Fibroblast of lung (primary cell): Measurements from ENCODE around the gene DNAJC7. TPM values are rescaled to one million over a fixed set of nuclear protein-coding genes. Genes with fewer than 3 reads are reported as not detected.

Experiments
- DNase-seq, 2 donors: peaks; one replicate each; pipeline versions ENCODE4 v3.0.0 to v3.0.0-alpha.2; 2010; ENCODE audit warnings: low read depth in 2 of 2
- H2AFZ ChIP-seq: 2 replicates; pipeline ENCODE4 v1.5.1; 2012; ENCODE audit warnings: low read length, control low read depth, inconsistent platforms
- H3K27ac ChIP-seq: 2 replicates; pipeline ENCODE4 v1.5.1; 2011; ENCODE audit warnings: low read length, control low read depth; ENCODE audit not compliant: insufficient read depth
- H3K27me3 ChIP-seq: 2 replicates; pipeline ENCODE4 v1.5.1; 2011; ENCODE audit warnings: mild to moderate bottlenecking, low read length; ENCODE audit not compliant: control insufficient read depth, insufficient read depth
- H3K36me3 ChIP-seq: 2 replicates; pipeline ENCODE4 v1.5.1; 2011; ENCODE audit warnings: low read length; ENCODE audit not compliant: control insufficient read depth, insufficient read depth
- H3K4me1 ChIP-seq: 2 replicates; pipeline ENCODE4 v1.5.1; 2011; ENCODE audit warnings: low read length; ENCODE audit not compliant: control insufficient read depth, insufficient read depth; ENCODE audit errors: extremely low read depth
- H3K4me2 ChIP-seq: 2 replicates; pipeline ENCODE4 v1.5.1; 2011; ENCODE audit warnings: low read length, control low read depth; ENCODE audit not compliant: insufficient read depth; ENCODE audit errors: extremely low read depth
- H3K4me3 ChIP-seq, 4 experiments: fragments of 200-600 bp in 1 of 4; sonication (generic) in 1 of 4; replicated peaks in 1 of 4; 2 replicates each; pipeline ENCODE4 v1.5.1; 2011 to 2016; ENCODE audit warnings: low read length in 4 of 4, low read depth in 3 of 4, mild to moderate bottlenecking in 3 of 4, control low read depth in 2 of 4, inconsistent platforms in 1 of 4, mixed read lengths in 1 of 4; ENCODE audit not compliant: insufficient read depth in 1 of 4; ENCODE audit errors: control extremely low read depth in 1 of 4
- H3K79me2 ChIP-seq: 2 replicates; pipeline ENCODE4 v1.5.1; 2012; ENCODE audit warnings: mild to moderate bottlenecking, low read length, inconsistent platforms; ENCODE audit not compliant: control insufficient read depth, insufficient read depth
- H3K9ac ChIP-seq: 2 replicates; pipeline ENCODE4 v1.5.1; 2011; ENCODE audit warnings: mild to moderate bottlenecking, low read length, control low read depth; ENCODE audit not compliant: insufficient read depth
- H3K9me3 ChIP-seq: 2 replicates; pipeline ENCODE4 v1.5.1; 2012; ENCODE audit warnings: low read depth, low read length; ENCODE audit not compliant: control insufficient read depth, insufficient read depth
- H4K20me1 ChIP-seq: 2 replicates; pipeline ENCODE4 v1.5.1; 2011; ENCODE audit warnings: low read length; ENCODE audit not compliant: control insufficient read depth, insufficient read depth; ENCODE audit errors: extremely low read depth
- CTCF ChIP-seq, 2 donors: IDR thresholded peaks in 1 of 2; conservative IDR thresholded peaks in 1 of 2; 1 replicate in 1 of 2; 2 replicates in 1 of 2; pipeline ENCODE4 v1.5.1; 2011 to 2012; ENCODE audit warnings: low read length in 2 of 2, control low read depth in 1 of 2, inconsistent platforms in 1 of 2, low read depth in 1 of 2, mild to moderate bottlenecking in 1 of 2
- EZH2 ChIP-seq: IDR thresholded peaks from 2 replicates; pipeline ENCODE4 v1.5.1; 2012; ENCODE audit warnings: low read length, control low read depth, mild to moderate bottlenecking; ENCODE audit errors: missing control alignments
- polyA plus RNA-seq, 2 donors: library from polyadenylated mRNA; depleted of rRNA in 1 of 2; stranded (reverse) in 1 of 2; unstranded in 1 of 2; fragments of >200 nt; gene quantifications; 2 replicates each; pipeline ENCODE4 v1.2.1, GENCODE V29; 2011 to 2012; ENCODE audit warnings: missing spikeins in 1 of 2
- total RNA-seq: library from RNA; depleted of rRNA; stranded (reverse); fragments of >200 nt; gene quantifications from 2 replicates; pipeline ENCODE4 v1.2.1, GENCODE V29; 2014

The DNAJC7 gene
- total and polyA plus RNA-seq, 2 donors (not counting 1 experiment from before 2014, with no cell fraction given), result 53.5 to 78.8 TPM

- Histone ChIP-seq H3K79me2 (no peaks in the 10 kb centered on the region), H3K9me3 (no peaks in the 10 kb centered on the region), H3K36me3 (no peaks in the 10 kb centered on the region), H4K20me1 (no peaks in the 10 kb centered on the region), H3K4me2 (no peak overlapping the region), H3K4me3 (no peak overlapping the region), H2AFZ (no peak overlapping the region), H3K27me3 (no peaks in the 10 kb centered on the region), H3K9ac (no peak overlapping the region), H3K27ac (no peak overlapping the region), H3K4me1 (no peaks in the 10 kb centered on the region)
- no peak for DNase-seq
- TF ChIP-seq EZH2, result no peak
- TF ChIP-seq CTCF (conservative IDR thresholded peaks at IDR 0.05 in 1 of 2, IDR thresholded peaks at IDR 0.05 in 1 of 2; ENCODE audit: low read depth in 1 of 2, low read length in 2 of 2), result no peak
These were observed 25.5 kb upstream of the DNAJC7 start for GRCh38 chr17:42042598-42043319.

- no peaks in the 10 kb centered on the region for H3K9me3 ChIP-seq
- H3K4me1 ChIP-seq, result no peaks in the 10 kb centered on the region
- no peak for DNase-seq
- no peak overlapping the region for H3K27ac ChIP-seq
- H3K4me2 ChIP-seq, result no peak overlapping the region
- no peak overlapping the region for H2AFZ ChIP-seq
- H4K20me1 ChIP-seq, result no peaks in the 10 kb centered on the region
- H3K79me2 ChIP-seq, result no peaks in the 10 kb centered on the region
- H3K27me3 ChIP-seq, result no peaks in the 10 kb centered on the region
- no peak overlapping the region for H3K4me3 ChIP-seq
- TF ChIP-seq CTCF (conservative IDR thresholded peaks at IDR 0.05 in 1 of 2, IDR thresholded peaks at IDR 0.05 in 1 of 2; ENCODE audit: low read depth in 1 of 2, low read length in 2 of 2), result no peak
- TF ChIP-seq EZH2, result no peak
- no peak overlapping the region for H3K9ac ChIP-seq
- H3K36me3 ChIP-seq, result no peaks in the 10 kb centered on the region
These were observed 24.4 kb upstream of the DNAJC7 start for GRCh38 chr17:42041619-42042018.

GRCh38 chr17:42040818-42041217 lies 23.6 kb upstream of the DNAJC7 start:
- Histone ChIP-seq H3K9me3 (no peaks in the 10 kb centered on the region), H2AFZ (no peak overlapping the region), H3K9ac (no peak overlapping the region), H3K27me3 (no peaks in the 10 kb centered on the region), H4K20me1 (no peaks in the 10 kb centered on the region), H3K4me3 (no peak overlapping the region), H3K4me1 (no peaks in the 10 kb centered on the region), H3K27ac (no peak overlapping the region), H3K36me3 (no peaks in the 10 kb centered on the region), H3K79me2 (no peaks in the 10 kb centered on the region), H3K4me2 (no peak overlapping the region)
- TF ChIP-seq CTCF (conservative IDR thresholded peaks at IDR 0.05 in 1 of 2, IDR thresholded peaks at IDR 0.05 in 1 of 2; ENCODE audit: low read depth in 1 of 2, low read length in 2 of 2) (no peak), EZH2 (no peak)
- DNase-seq, result no peak
